Rectal smooth muscle tissue (tissue), 1 donor: Measurements from ENCODE around the gene NLRP14.

Experiments
- H3K27ac ChIP-seq: one replicate; pipeline ENCODE4 v1.7.0; 2013; ENCODE audit warnings: low read depth, low read length, inconsistent platforms
- H3K27me3 ChIP-seq: one replicate; pipeline ENCODE4 v1.7.0; 2013; ENCODE audit warnings: low read length; ENCODE audit not compliant: control insufficient read depth, insufficient read depth
- H3K36me3 ChIP-seq: one replicate; pipeline ENCODE4 v1.7.0; 2013; ENCODE audit warnings: low read length; ENCODE audit not compliant: control insufficient read depth, insufficient read depth
- H3K4me1 ChIP-seq: one replicate; pipeline ENCODE4 v1.7.0; 2013; ENCODE audit warnings: low read length; ENCODE audit not compliant: control insufficient read depth, insufficient read depth
- H3K4me3 ChIP-seq: one replicate; pipeline ENCODE4 v1.7.0; 2013; ENCODE audit warnings: low read length
- H3K9ac ChIP-seq: one replicate; pipeline ENCODE4 v1.7.0; 2013; ENCODE audit warnings: low read length

The NLRP14 gene

GRCh38 chr11:7019500-7020182 lies 638 bp upstream of the NLRP14 start:
- peak overlapping the region; percentile 19 for H3K9ac ChIP-seq
- H3K4me3 ChIP-seq = peak overlapping the region; percentile 73
- H3K4me1 ChIP-seq = peaks cover 3% of the 10 kb centered on the region
- no peaks in the 10 kb centered on the region for H3K27me3 ChIP-seq
- peak overlapping the region; percentile 46 for H3K27ac ChIP-seq
- H3K36me3 ChIP-seq = no peaks in the 10 kb centered on the region

- no peaks in the 10 kb centered on the region for H3K36me3 ChIP-seq
- H3K27ac ChIP-seq = no peak overlapping the region
- no peak overlapping the region for H3K4me3 ChIP-seq
- no peak overlapping the region for H3K9ac ChIP-seq
- H3K4me1 ChIP-seq = peaks cover 3% of the 10 kb centered on the region
- H3K27me3 ChIP-seq = no peaks in the 10 kb centered on the region
Observed at GRCh38 chr11:7021318-7021717, 1.0 kb downstream of the NLRP14 start.

- H3K27ac ChIP-seq = no peak overlapping the region
- H3K36me3 ChIP-seq = no peaks in the 10 kb centered on the region
- H3K9ac ChIP-seq = no peak overlapping the region
- H3K27me3 ChIP-seq = no peaks in the 10 kb centered on the region
- H3K4me1 ChIP-seq = no peaks in the 10 kb centered on the region
- no peak overlapping the region for H3K4me3 ChIP-seq
Observed at GRCh38 chr11:7028141-7028540, 7.9 kb downstream of the NLRP14 start.

- Histone ChIP-seq H3K9ac (no peak overlapping the region), H3K27me3 (no peaks in the 10 kb centered on the region), H3K27ac (no peak overlapping the region), H3K4me1 (no peaks in the 10 kb centered on the region), H3K36me3 (no peaks in the 10 kb centered on the region), H3K4me3 (no peak overlapping the region)
Observed at GRCh38 chr11:7030836-7031235, 10.6 kb downstream of the NLRP14 start.

GRCh38 chr11:7031471-7031871 lies 11.2 kb downstream of the NLRP14 start:
- Histone ChIP-seq H3K4me1 (no peaks in the 10 kb centered on the region), H3K9ac (no peak overlapping the region), H3K27me3 (no peaks in the 10 kb centered on the region), H3K27ac (no peak overlapping the region), H3K36me3 (no peaks in the 10 kb centered on the region), H3K4me3 (no peak overlapping the region)

- Histone ChIP-seq H3K4me3 (no peak overlapping the region), H3K36me3 (no peaks in the 10 kb centered on the region), H3K27ac (no peak overlapping the region), H3K27me3 (no peaks in the 10 kb centered on the region), H3K9ac (no peak overlapping the region), H3K4me1 (no peaks in the 10 kb centered on the region)
Observed at GRCh38 chr11:7032692-7033091, 12.4 kb downstream of the NLRP14 start.

- H3K4me1 ChIP-seq = no peaks in the 10 kb centered on the region
- H3K4me3 ChIP-seq = no peak overlapping the region
- no peaks in the 10 kb centered on the region for H3K36me3 ChIP-seq
- H3K27me3 ChIP-seq = no peaks in the 10 kb centered on the region
- H3K27ac ChIP-seq = no peak overlapping the region
- no peak overlapping the region for H3K9ac ChIP-seq
Observed at GRCh38 chr11:7034019-7034418, 13.7 kb downstream of the NLRP14 start.

GRCh38 chr11:7046474-7047175 lies 26.3 kb downstream of the NLRP14 start:
- Histone ChIP-seq H3K27me3 (no peaks in the 10 kb centered on the region), H3K4me1 (no peaks in the 10 kb centered on the region), H3K27ac (no peak overlapping the region), H3K4me3 (no peak overlapping the region), H3K9ac (no peak overlapping the region), H3K36me3 (no peaks in the 10 kb centered on the region)

GRCh38 chr11:7050191-7050590 lies 29.9 kb downstream of the NLRP14 start:
- H3K4me1 ChIP-seq = no peaks in the 10 kb centered on the region
- H3K36me3 ChIP-seq = no peaks in the 10 kb centered on the region
- H3K9ac ChIP-seq = no peak overlapping the region
- H3K4me3 ChIP-seq = no peak overlapping the region
- no peaks in the 10 kb centered on the region for H3K27me3 ChIP-seq
- no peak overlapping the region for H3K27ac ChIP-seq

- Histone ChIP-seq H3K4me1 (no peaks in the 10 kb centered on the region), H3K27me3 (no peaks in the 10 kb centered on the region), H3K36me3 (no peaks in the 10 kb centered on the region), H3K9ac (no peak overlapping the region), H3K27ac (no peak overlapping the region), H3K4me3 (no peak overlapping the region)
Observed at GRCh38 chr11:7056828-7057513, 36.7 kb downstream of the NLRP14 start.

- H3K9ac ChIP-seq = no peak overlapping the region
- no peaks in the 10 kb centered on the region for H3K4me1 ChIP-seq
- no peak overlapping the region for H3K27ac ChIP-seq
- H3K4me3 ChIP-seq = no peak overlapping the region
- no peaks in the 10 kb centered on the region for H3K27me3 ChIP-seq
- H3K36me3 ChIP-seq = no peaks in the 10 kb centered on the region
Observed at GRCh38 chr11:7057641-7058040, 37.4 kb downstream of the NLRP14 start.

GRCh38 chr11:7060868-7061267 lies 40.6 kb downstream of the NLRP14 start:
- no peaks in the 10 kb centered on the region for H3K4me1 ChIP-seq
- no peak overlapping the region for H3K4me3 ChIP-seq
- no peaks in the 10 kb centered on the region for H3K27me3 ChIP-seq
- H3K36me3 ChIP-seq = no peaks in the 10 kb centered on the region
- H3K9ac ChIP-seq = no peak overlapping the region
- H3K27ac ChIP-seq = no peak overlapping the region
